Measurements from ENCODE around the gene CD59.

Gene CD59

GRCh38 chr11:33775467-33775807 is 39.2 kb upstream of the CD59 start:
- peaks cover 28% of the 10 kb centered on the region for H3K79me2 ChIP-seq (ENCODE audit: insufficient read depth, low read length)
- H3K4me2 ChIP-seq (ENCODE audit: insufficient read depth, low read length): peak overlapping the region; percentile 88; the same call in 1 of the 2 replicates
- H2AFZ ChIP-seq (ENCODE audit: low read depth, low read length): no peak overlapping the region
- TF ChIP-seq EZH2 (IDR thresholded peaks at IDR 0.05; ENCODE audit: borderline replicate concordance, low read depth, low read length, severe bottlenecking): no peak
- no peak for TF ChIP-seq CTCF (IDR thresholded peaks at IDR 0.05; ENCODE audit: borderline replicate concordance, extremely low read depth, low read length, poor library complexity, severe bottlenecking)
- H3K36me3 ChIP-seq (ENCODE audit: insufficient read depth, low read length): peaks cover 2% of the 10 kb centered on the region; the same call in 1 of the 2 replicates
- H3K27me3 ChIP-seq (ENCODE audit: insufficient read depth, low read length, poor library complexity): peaks cover 37% of the 10 kb centered on the region
- no peak for DNase-seq
- H3K4me1 ChIP-seq (ENCODE audit: insufficient read depth, low read length): peaks cover 27% of the 10 kb centered on the region
- no peak for ATAC-seq (ENCODE audit: insufficient read depth, low read depth)
- no peak overlapping the region for H3K9ac ChIP-seq (ENCODE audit: low read depth, low read length)
- H3K4me3 ChIP-seq (ENCODE audit: low read depth in 1 of 2, low read length in 2 of 2): no peak overlapping the region
- H3K9me3 ChIP-seq (ENCODE audit: insufficient read depth, low read length, severe bottlenecking): no peaks in the 10 kb centered on the region
- peaks cover 17% of the 10 kb centered on the region for H4K20me1 ChIP-seq (ENCODE audit: insufficient read depth, low read length)
- H3K27ac ChIP-seq (ENCODE audit: low read length): no peak overlapping the region

GRCh38 chr11:33774736-33775466 is 38.7 kb upstream of the CD59 start:
- Histone ChIP-seq H3K4me3 (ENCODE audit: low read depth in 1 of 2, low read length in 2 of 2) (peak overlapping the region; percentile 26 to 81; a peak in 3 of 4 replicates), H3K27me3 (ENCODE audit: insufficient read depth, low read length, poor library complexity) (peaks cover 31% of the 10 kb centered on the region), H4K20me1 (ENCODE audit: insufficient read depth, low read length) (peaks cover 19% of the 10 kb centered on the region), H3K27ac (ENCODE audit: low read length) (no peak overlapping the region), H3K4me1 (ENCODE audit: insufficient read depth, low read length) (peaks cover 27% of the 10 kb centered on the region), H3K4me2 (ENCODE audit: insufficient read depth, low read length) (peak overlapping the region; percentile 88), H2AFZ (ENCODE audit: low read depth, low read length) (peak overlapping the region; percentile 84), H3K36me3 (ENCODE audit: insufficient read depth, low read length) (peaks cover 7% of the 10 kb centered on the region; the same call in 1 of the 2 replicates), H3K79me2 (ENCODE audit: insufficient read depth, low read length) (peaks cover 28% of the 10 kb centered on the region), H3K9ac (ENCODE audit: low read depth, low read length) (peak overlapping the region; percentile 53), H3K9me3 (ENCODE audit: insufficient read depth, low read length, severe bottlenecking) (no peaks in the 10 kb centered on the region)
- DNase-seq: no peak
- no peak for ATAC-seq (ENCODE audit: insufficient read depth, low read depth)
- peak; percentile 59 for TF ChIP-seq EZH2 (IDR thresholded peaks at IDR 0.05; ENCODE audit: borderline replicate concordance, low read depth, low read length, severe bottlenecking)
- TF ChIP-seq CTCF (IDR thresholded peaks at IDR 0.05; ENCODE audit: borderline replicate concordance, extremely low read depth, low read length, poor library complexity, severe bottlenecking): no peak

DNA sequence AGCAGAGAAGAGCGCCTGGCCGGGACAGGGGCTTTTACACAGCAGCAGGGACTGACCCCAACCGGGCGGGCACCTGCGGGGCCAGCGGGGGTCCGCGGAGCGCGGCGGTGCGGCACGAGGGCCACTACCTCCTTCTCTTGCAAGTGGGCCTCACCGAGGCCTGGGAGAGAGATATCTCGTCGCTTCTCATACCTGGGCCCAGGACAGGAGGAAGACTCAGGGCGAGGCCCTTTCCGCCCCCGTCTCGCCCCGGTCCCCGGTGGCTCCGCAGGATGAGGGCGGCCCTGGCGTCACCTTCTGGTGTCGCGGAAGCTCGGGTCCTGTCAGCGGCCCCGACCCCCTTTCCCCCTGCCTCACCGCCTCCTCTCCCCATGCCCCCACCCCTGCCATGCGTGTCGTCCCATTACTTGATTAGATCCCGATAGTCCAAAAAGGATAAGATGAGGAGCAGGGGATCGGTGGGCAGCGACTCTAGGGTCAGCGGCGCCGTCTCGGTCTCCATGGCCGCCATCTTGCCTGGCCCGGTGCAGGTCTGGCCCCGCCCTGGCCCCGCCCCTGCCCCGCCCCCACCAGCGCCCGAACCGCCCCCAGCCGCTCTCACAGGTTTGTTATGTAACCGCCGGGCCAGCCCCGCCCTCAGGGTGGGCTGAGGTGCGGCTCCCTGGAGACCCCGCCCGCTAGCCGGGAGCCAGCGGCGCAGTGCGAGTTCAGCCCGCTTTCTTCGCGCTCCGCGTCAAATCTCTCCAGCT is 37.9 kb upstream of the CD59 start, which contains the start of gene FBXO3:
Gene FBXO3, minus strand, starts transcription at position 534 of the 749 bp plus-strand sequence. Its CDS starts 23 bp downstream, at position 511.
- peaks cover 28% of the 10 kb centered on the region for H3K79me2 ChIP-seq (ENCODE audit: insufficient read depth, low read length)
- peaks cover 27% of the 10 kb centered on the region for H3K4me1 ChIP-seq (ENCODE audit: insufficient read depth, low read length)
- no peak for TF ChIP-seq EZH2 (IDR thresholded peaks at IDR 0.05; ENCODE audit: borderline replicate concordance, low read depth, low read length, severe bottlenecking)
- TF ChIP-seq CTCF (IDR thresholded peaks at IDR 0.05; ENCODE audit: borderline replicate concordance, extremely low read depth, low read length, poor library complexity, severe bottlenecking): no peak
- H3K36me3 ChIP-seq (ENCODE audit: insufficient read depth, low read length): peaks cover 10% of the 10 kb centered on the region; the same call in 1 of the 2 replicates
- H3K4me3 ChIP-seq (ENCODE audit: low read depth in 1 of 2, low read length in 2 of 2): peak within 1 kb of the TSS; percentile 81 to 87
- no peaks in the 10 kb centered on the region for H3K9me3 ChIP-seq (ENCODE audit: insufficient read depth, low read length, severe bottlenecking)
- H3K27ac ChIP-seq (ENCODE audit: low read length): peak within 1 kb of the TSS; percentile 72
- peak within 1 kb of the TSS; percentile 88 for H3K4me2 ChIP-seq (ENCODE audit: insufficient read depth, low read length)
- H3K27me3 ChIP-seq (ENCODE audit: insufficient read depth, low read length, poor library complexity): peaks cover 29% of the 10 kb centered on the region
- DNase-seq (peak; percentile 91), ATAC-seq (ENCODE audit: insufficient read depth, low read depth) (peak; percentile 92)
- H3K9ac ChIP-seq (ENCODE audit: low read depth, low read length): peak within 1 kb of the TSS; percentile 70
- H4K20me1 ChIP-seq (ENCODE audit: insufficient read depth, low read length): peaks cover 19% of the 10 kb centered on the region; the same call in 1 of the 2 replicates
- H2AFZ ChIP-seq (ENCODE audit: low read depth, low read length): peak within 1 kb of the TSS; percentile 95

Measured in DND-41 (cell line).